Fibroblast of lung (primary cell): Measurements from ENCODE around the gene ZNF407. TPM values are rescaled to one million over a fixed set of nuclear protein-coding genes. Genes with fewer than 3 reads are reported as not detected.

Experiments used
- DNase-seq, 2 donors: peaks; one replicate each; pipeline versions ENCODE4 v3.0.0 to v3.0.0-alpha.2; 2010; ENCODE audit warnings: low read depth in 2 of 2
- H2AFZ ChIP-seq: 2 replicates; pipeline ENCODE4 v1.5.1; 2012; ENCODE audit warnings: low read length, control low read depth, inconsistent platforms
- H3K27ac ChIP-seq: 2 replicates; pipeline ENCODE4 v1.5.1; 2011; ENCODE audit warnings: low read length, control low read depth; ENCODE audit not compliant: insufficient read depth
- H3K27me3 ChIP-seq: 2 replicates; pipeline ENCODE4 v1.5.1; 2011; ENCODE audit warnings: mild to moderate bottlenecking, low read length; ENCODE audit not compliant: control insufficient read depth, insufficient read depth
- H3K36me3 ChIP-seq: 2 replicates; pipeline ENCODE4 v1.5.1; 2011; ENCODE audit warnings: low read length; ENCODE audit not compliant: control insufficient read depth, insufficient read depth
- H3K4me1 ChIP-seq: 2 replicates; pipeline ENCODE4 v1.5.1; 2011; ENCODE audit warnings: low read length; ENCODE audit not compliant: control insufficient read depth, insufficient read depth; ENCODE audit errors: extremely low read depth
- H3K4me2 ChIP-seq: 2 replicates; pipeline ENCODE4 v1.5.1; 2011; ENCODE audit warnings: low read length, control low read depth; ENCODE audit not compliant: insufficient read depth; ENCODE audit errors: extremely low read depth
- H3K4me3 ChIP-seq, 4 experiments: fragments of 200-600 bp in 1 of 4; sonication (generic) in 1 of 4; replicated peaks in 1 of 4; 2 replicates each; pipeline ENCODE4 v1.5.1; 2011 to 2016; ENCODE audit warnings: low read length in 4 of 4, low read depth in 3 of 4, mild to moderate bottlenecking in 3 of 4, control low read depth in 2 of 4, inconsistent platforms in 1 of 4, mixed read lengths in 1 of 4; ENCODE audit not compliant: insufficient read depth in 1 of 4; ENCODE audit errors: control extremely low read depth in 1 of 4
- H3K79me2 ChIP-seq: 2 replicates; pipeline ENCODE4 v1.5.1; 2012; ENCODE audit warnings: mild to moderate bottlenecking, low read length, inconsistent platforms; ENCODE audit not compliant: control insufficient read depth, insufficient read depth
- H3K9ac ChIP-seq: 2 replicates; pipeline ENCODE4 v1.5.1; 2011; ENCODE audit warnings: mild to moderate bottlenecking, low read length, control low read depth; ENCODE audit not compliant: insufficient read depth
- H3K9me3 ChIP-seq: 2 replicates; pipeline ENCODE4 v1.5.1; 2012; ENCODE audit warnings: low read depth, low read length; ENCODE audit not compliant: control insufficient read depth, insufficient read depth
- H4K20me1 ChIP-seq: 2 replicates; pipeline ENCODE4 v1.5.1; 2011; ENCODE audit warnings: low read length; ENCODE audit not compliant: control insufficient read depth, insufficient read depth; ENCODE audit errors: extremely low read depth
- CTCF ChIP-seq, 2 donors: IDR thresholded peaks in 1 of 2; conservative IDR thresholded peaks in 1 of 2; 1 replicate in 1 of 2; 2 replicates in 1 of 2; pipeline ENCODE4 v1.5.1; 2011 to 2012; ENCODE audit warnings: low read length in 2 of 2, control low read depth in 1 of 2, inconsistent platforms in 1 of 2, low read depth in 1 of 2, mild to moderate bottlenecking in 1 of 2
- EZH2 ChIP-seq: IDR thresholded peaks from 2 replicates; pipeline ENCODE4 v1.5.1; 2012; ENCODE audit warnings: low read length, control low read depth, mild to moderate bottlenecking; ENCODE audit errors: missing control alignments
- polyA plus RNA-seq, 2 donors: library from polyadenylated mRNA; depleted of rRNA in 1 of 2; stranded (reverse) in 1 of 2; unstranded in 1 of 2; fragments of >200 nt; gene quantifications; 2 replicates each; pipeline ENCODE4 v1.2.1, GENCODE V29; 2011 to 2012; ENCODE audit warnings: missing spikeins in 1 of 2
- total RNA-seq: library from RNA; depleted of rRNA; stranded (reverse); fragments of >200 nt; gene quantifications from 2 replicates; pipeline ENCODE4 v1.2.1, GENCODE V29; 2014

ZNF407 gene
- total and polyA plus RNA-seq, 2 donors (not counting 1 experiment from before 2014, with no cell fraction given), result 5.1 to 12.6 TPM

GRCh38 chr18:74694436-74694835, 96.8 kb downstream of the ZNF407 start:
- Histone ChIP-seq H3K4me2 (no peak overlapping the region), H3K4me3 (no peak overlapping the region), H4K20me1 (peaks cover 2% of the 10 kb centered on the region), H3K27me3 (no peaks in the 10 kb centered on the region), H3K9ac (no peak overlapping the region), H2AFZ (no peak overlapping the region), H3K9me3 (no peaks in the 10 kb centered on the region), H3K4me1 (no peaks in the 10 kb centered on the region), H3K79me2 (no peaks in the 10 kb centered on the region), H3K36me3 (no peaks in the 10 kb centered on the region), H3K27ac (no peak overlapping the region)
- no peak for TF ChIP-seq EZH2
- no peak for TF ChIP-seq CTCF (conservative IDR thresholded peaks at IDR 0.05 in 1 of 2, IDR thresholded peaks at IDR 0.05 in 1 of 2; ENCODE audit: low read depth in 1 of 2, low read length in 2 of 2)
- no peak for DNase-seq

GRCh38 chr18:74695170-74695569, 97.5 kb downstream of the ZNF407 start:
- Histone ChIP-seq H3K27ac (no peak overlapping the region), H3K27me3 (no peaks in the 10 kb centered on the region), H2AFZ (no peak overlapping the region), H3K79me2 (no peaks in the 10 kb centered on the region), H3K9ac (no peak overlapping the region), H3K4me3 (no peak overlapping the region), H3K9me3 (no peaks in the 10 kb centered on the region), H3K36me3 (no peaks in the 10 kb centered on the region), H3K4me2 (no peak overlapping the region), H4K20me1 (peaks cover 2% of the 10 kb centered on the region), H3K4me1 (no peaks in the 10 kb centered on the region)
- DNase-seq, result no peak
- TF ChIP-seq CTCF (conservative IDR thresholded peaks at IDR 0.05 in 1 of 2, IDR thresholded peaks at IDR 0.05 in 1 of 2; ENCODE audit: low read depth in 1 of 2, low read length in 2 of 2) (no peak), EZH2 (no peak)

GRCh38 chr18:74698881-74699280, 101.2 kb downstream of the ZNF407 start:
- no peak for DNase-seq
- Histone ChIP-seq H3K4me2 (no peak overlapping the region), H2AFZ (no peak overlapping the region), H4K20me1 (peaks cover 2% of the 10 kb centered on the region), H3K36me3 (no peaks in the 10 kb centered on the region), H3K9ac (no peak overlapping the region), H3K9me3 (no peaks in the 10 kb centered on the region), H3K79me2 (no peaks in the 10 kb centered on the region), H3K27ac (no peak overlapping the region), H3K4me1 (no peaks in the 10 kb centered on the region), H3K27me3 (no peaks in the 10 kb centered on the region), H3K4me3 (no peak overlapping the region)
- TF ChIP-seq CTCF (conservative IDR thresholded peaks at IDR 0.05 in 1 of 2, IDR thresholded peaks at IDR 0.05 in 1 of 2; ENCODE audit: low read depth in 1 of 2, low read length in 2 of 2), result no peak
- no peak for TF ChIP-seq EZH2
